Left renal pelvis (tissue), 4 donors: Measurements from ENCODE around the gene IMMP2L. TPM values are rescaled to one million over a fixed set of nuclear protein-coding genes. Genes with fewer than 3 reads are reported as not detected.
A peak's percentile ranks its signal among the peaks of the same experiment; 100 is the strongest.
"Not testable (repeated sequence)": the region's sequence is repeated elsewhere in the genome, so short reads cannot be mapped to it uniquely, and the experiment has no call there.

Experiments
- DNase-seq, 4 donors: peaks; one replicate each; pipeline ENCODE4 v3.0.0-alpha.2; 2013; ENCODE audit warnings: low read depth in 4 of 4, low spot score in 3 of 4
- polyA plus RNA-seq, 4 donors: library from polyadenylated mRNA; unstranded; fragments of 120-200 nt; gene quantifications; one replicate each; pipeline ENCODE4 v1.2.1, GENCODE V29; 2013; ENCODE audit not compliant: insufficient read length in 4 of 4

Gene IMMP2L
- polyA plus RNA-seq, 4 donors, result 19.8 to 41.9 (median 41.3) TPM

GRCh38 chr7:110721395-110721794 lies 840.9 kb downstream of the IMMP2L start:
- no peak for DNase-seq

- DNase-seq, result no peak
These were observed 841.7 kb downstream of the IMMP2L start for GRCh38 chr7:110720626-110721025.

GRCh38 chr7:110719741-110720140 lies 842.6 kb downstream of the IMMP2L start:
- peak in 1 of 4 donors; percentile 1 for DNase-seq

- no peak for DNase-seq
These were observed 843.6 kb downstream of the IMMP2L start for GRCh38 chr7:110718503-110719205.

- DNase-seq, result no peak
These were observed 858.1 kb downstream of the IMMP2L start for GRCh38 chr7:110704225-110704624.

- DNase-seq, result no peak
These were observed 863.7 kb downstream of the IMMP2L start for GRCh38 chr7:110698576-110698975.

GRCh38 chr7:110693344-110693743 lies 868.9 kb downstream of the IMMP2L start:
- DNase-seq, result no peak

- no peak for DNase-seq
These were observed 873.4 kb downstream of the IMMP2L start for GRCh38 chr7:110688908-110689307.

GRCh38 chr7:110685899-110686298 lies 876.4 kb downstream of the IMMP2L start:
- DNase-seq, result no peak

- no peak for DNase-seq
These were observed 880.4 kb downstream of the IMMP2L start for GRCh38 chr7:110681941-110682340.

GRCh38 chr7:110677405-110677804 lies 884.9 kb downstream of the IMMP2L start:
- DNase-seq, result no peak

- no peak for DNase-seq
These were observed 885.5 kb downstream of the IMMP2L start for GRCh38 chr7:110676785-110677184.

- no peak for DNase-seq
These were observed 886.7 kb downstream of the IMMP2L start for GRCh38 chr7:110675383-110676103.

GRCh38 chr7:110673148-110673547 lies 889.1 kb downstream of the IMMP2L start:
- no peak for DNase-seq

- DNase-seq, result no peak
These were observed 892.9 kb downstream of the IMMP2L start for GRCh38 chr7:110669410-110669809.

GRCh38 chr7:110664803-110665202 lies 897.5 kb downstream of the IMMP2L start:
- DNase-seq, result no peak

GRCh38 chr7:110660637-110661036 lies 901.7 kb downstream of the IMMP2L start:
- not testable (repeated sequence) for DNase-seq

- no peak for DNase-seq
These were observed 912.0 kb downstream of the IMMP2L start for GRCh38 chr7:110650328-110650727.

- no peak for DNase-seq
These were observed 915.0 kb downstream of the IMMP2L start for GRCh38 chr7:110647266-110647665.

- DNase-seq, result no peak
These were observed 915.5 kb downstream of the IMMP2L start for GRCh38 chr7:110646804-110647203.

- DNase-seq, result no peak
These were observed 916.7 kb downstream of the IMMP2L start for GRCh38 chr7:110645616-110646015.

- DNase-seq, result no peak
These were observed 917.2 kb downstream of the IMMP2L start for GRCh38 chr7:110645060-110645459.
